Neural crest cell (in vitro differentiated cells): ENCODE measurements around the gene USP10. TPM values are rescaled to one million over a fixed set of nuclear protein-coding genes. Genes with fewer than 3 reads are reported as not detected.
"Not testable (repeated sequence)": the region's sequence is repeated elsewhere in the genome, so short reads cannot be mapped to it uniquely, and the experiment has no call there.

Experiments
- DNase-seq: peaks from one replicate; pipeline ENCODE4 v3.0.0; 2021; ENCODE audit warnings: low read depth, mixed read lengths, low spot score
- H3K27ac Mint-ChIP-seq: one replicate; pipeline ENCODE4 v1.8.0; 2021; ENCODE audit warnings: mild to moderate bottlenecking, mixed read lengths; ENCODE audit not compliant: unreplicated experiment
- H3K27me3 Mint-ChIP-seq: 2 replicates; pipeline ENCODE4 v1.8.0; 2021; ENCODE audit warnings: low read depth, mild to moderate bottlenecking, mixed read lengths
- H3K36me3 Mint-ChIP-seq: 2 replicates; pipeline ENCODE4 v1.8.0; 2021; ENCODE audit warnings: low read depth, mild to moderate bottlenecking, mixed read lengths
- H3K4me1 Mint-ChIP-seq: 2 replicates; pipeline ENCODE4 v1.8.0; 2021; ENCODE audit warnings: mixed read lengths
- H3K4me3 Mint-ChIP-seq: one replicate; pipeline ENCODE4 v1.8.0; 2021; ENCODE audit warnings: mild to moderate bottlenecking, mixed read lengths
- H3K9me3 Mint-ChIP-seq: 2 replicates; pipeline ENCODE4 v1.8.0; 2021; ENCODE audit warnings: mixed read lengths
- CTCF ChIP-seq: fragments of 200-600 bp; sonication (generic); conservative IDR thresholded peaks from 2 replicates; pipeline ENCODE4 v1.5.0; 2021; ENCODE audit warnings: antibody characterized with exemption, mild to moderate bottlenecking
- total RNA-seq: library from RNA; stranded (reverse); gene quantifications from 2 replicates; pipeline ENCODE4 v1.2.1, GENCODE V29; 2021

Gene USP10
- total RNA-seq, 1 donor from 2014 or later: 149 TPM

GRCh38 chr16:84692451-84693214 is 7.2 kb upstream of the USP10 start:
- H3K4me3 Mint-ChIP-seq: no peak overlapping the region
- no peak for TF ChIP-seq CTCF
- H3K36me3 Mint-ChIP-seq: no peaks in the 10 kb centered on the region
- H3K27ac Mint-ChIP-seq: no peak overlapping the region
- no peaks in the 10 kb centered on the region for H3K27me3 Mint-ChIP-seq
- no peak for DNase-seq
- peaks cover 7% of the 10 kb centered on the region for H3K9me3 Mint-ChIP-seq
- peaks cover 8% of the 10 kb centered on the region for H3K4me1 Mint-ChIP-seq

- not testable (repeated sequence) for H3K4me3 Mint-ChIP-seq, DNase-seq, H3K27ac Mint-ChIP-seq, H3K9me3 Mint-ChIP-seq, H3K4me1 Mint-ChIP-seq, H3K27me3 Mint-ChIP-seq, H3K36me3 Mint-ChIP-seq
Measured at GRCh38 chr16:84693869-84694268, 5.9 kb upstream of the USP10 start.

- H3K36me3 Mint-ChIP-seq: no peaks in the 10 kb centered on the region
- no peak overlapping the region for H3K27ac Mint-ChIP-seq
- no peaks in the 10 kb centered on the region for H3K27me3 Mint-ChIP-seq
- H3K4me1 Mint-ChIP-seq: peaks cover 11% of the 10 kb centered on the region
- H3K4me3 Mint-ChIP-seq: no peak overlapping the region
- no peak for DNase-seq
- no peak for TF ChIP-seq CTCF
- peaks cover 4% of the 10 kb centered on the region for H3K9me3 Mint-ChIP-seq
Measured at GRCh38 chr16:84694980-84695379, 4.8 kb upstream of the USP10 start.

GRCh38 chr16:84699147-84699711 is 571 bp upstream of the USP10 start:
- H3K4me1 Mint-ChIP-seq: peaks cover 39% of the 10 kb centered on the region
- peak overlapping the region; percentile 86 for H3K27ac Mint-ChIP-seq
- no peaks in the 10 kb centered on the region for H3K9me3 Mint-ChIP-seq
- peak overlapping the region; percentile 92 for H3K4me3 Mint-ChIP-seq
- no peak for TF ChIP-seq CTCF
- no peaks in the 10 kb centered on the region for H3K36me3 Mint-ChIP-seq
- H3K27me3 Mint-ChIP-seq: no peaks in the 10 kb centered on the region
- no peak for DNase-seq

- Mint-ChIP-seq H3K4me1 (peaks cover 44% of the 10 kb centered on the region), H3K27me3 (no peaks in the 10 kb centered on the region), H3K36me3 (no peaks in the 10 kb centered on the region), H3K9me3 (no peaks in the 10 kb centered on the region), H3K27ac (peak overlapping the region; percentile 89), H3K4me3 (peak overlapping the region; percentile 98)
- no peak for TF ChIP-seq CTCF
- DNase-seq: no peak
Measured at GRCh38 chr16:84700446-84701300, 873 bp downstream of the USP10 start.
